Esophagus mucosa (tissue), 1 donor: ENCODE measurements around the gene TERT. TPM values are rescaled to one million over a fixed set of nuclear protein-coding genes. Genes with fewer than 3 reads are reported as not detected.
"Not testable (repeated sequence)": the region's sequence is repeated elsewhere in the genome, so short reads cannot be mapped to it uniquely, and the experiment has no call there.

Experiments
- ATAC-seq: fragments of 200-7000 bp; cut with Tn5 transposase; one replicate; pipeline ENCODE4 v1.9.1; 2020
- total RNA-seq: library from RNA; stranded (reverse); gene quantifications from one replicate; pipeline ENCODE4 v1.2.4, GENCODE V29; 2023
- donor health status: DM: yes; HTN: yes; CAD: no.

The TERT gene
- total RNA-seq, 1 donor from 2014 or later, result not detected

DNA sequence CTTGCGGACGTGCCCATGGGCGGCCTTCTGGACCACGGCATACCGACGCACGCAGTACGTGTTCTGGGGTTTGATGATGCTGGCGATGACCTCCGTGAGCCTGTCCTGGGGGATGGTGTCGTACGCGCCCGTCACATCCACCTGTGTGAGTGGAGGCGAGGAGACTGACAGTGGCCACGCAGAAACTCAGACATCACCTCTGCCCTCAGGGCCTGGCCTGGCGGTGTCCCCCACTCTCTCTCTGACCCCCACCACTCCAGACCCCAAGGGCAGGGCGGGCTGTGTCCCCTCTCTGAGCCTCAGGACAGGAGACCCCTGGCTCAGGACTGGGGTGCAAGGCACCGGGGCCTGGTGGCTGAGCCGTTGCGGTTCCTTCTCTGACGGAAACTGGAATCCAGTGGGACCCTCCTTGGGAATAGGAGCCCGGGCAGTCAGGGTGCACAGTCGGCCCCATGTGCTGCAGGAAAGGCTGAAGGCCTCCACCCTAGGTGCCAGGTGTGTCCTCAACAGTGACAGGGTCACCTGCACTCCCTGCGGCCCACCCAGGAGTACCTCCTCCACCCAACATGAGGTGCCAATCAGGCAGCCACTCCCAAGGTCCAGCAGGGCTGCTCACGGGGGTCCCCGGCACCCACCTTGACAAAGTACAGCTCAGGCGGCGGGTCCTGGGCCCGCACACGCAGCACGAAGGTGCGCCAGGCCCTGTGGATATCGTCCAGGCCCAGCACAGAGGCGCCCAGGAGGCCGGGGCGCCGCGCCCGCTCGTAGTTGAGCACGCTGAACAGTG is 16.0 kb downstream of the TERT start:
- peak; percentile 30 for ATAC-seq

DNA sequence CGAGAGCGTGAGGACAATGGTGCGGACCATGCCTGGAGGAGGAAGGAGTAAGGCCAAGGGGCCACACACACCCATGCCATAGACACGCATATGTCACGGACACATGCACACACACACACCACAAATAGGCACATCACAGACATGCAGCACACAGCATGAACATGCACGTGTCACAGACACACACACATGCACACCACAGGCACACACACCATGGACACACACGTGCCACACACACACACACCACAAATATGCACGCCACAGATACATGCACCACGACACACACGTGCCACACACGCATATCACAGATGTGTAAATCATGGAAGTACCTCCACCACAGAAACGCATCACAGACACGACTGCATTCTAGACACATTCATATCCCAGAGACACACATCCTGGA is 16.7 kb downstream of the TERT start:
- ATAC-seq, result no peak

DNA sequence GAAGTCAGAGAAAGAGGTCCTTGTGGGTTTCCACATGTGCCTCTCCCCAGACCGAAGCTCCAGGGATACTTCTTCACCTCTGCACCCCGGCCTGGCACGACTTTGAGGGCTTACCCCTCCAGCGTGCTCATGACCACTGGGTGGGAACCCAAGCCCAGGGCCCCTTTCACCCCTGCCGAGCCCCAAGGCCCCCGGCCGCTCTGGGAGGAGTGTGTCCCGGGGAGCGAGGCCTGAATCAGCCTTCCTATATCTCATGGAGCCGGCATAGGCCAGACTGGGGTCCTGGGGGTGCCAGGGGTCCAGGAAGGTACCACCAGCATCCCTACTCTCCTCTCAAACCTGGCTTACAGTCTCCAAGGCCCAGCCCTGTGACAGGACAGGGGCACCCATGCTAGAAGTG is 17.1 kb downstream of the TERT start:
- no peak for ATAC-seq

DNA sequence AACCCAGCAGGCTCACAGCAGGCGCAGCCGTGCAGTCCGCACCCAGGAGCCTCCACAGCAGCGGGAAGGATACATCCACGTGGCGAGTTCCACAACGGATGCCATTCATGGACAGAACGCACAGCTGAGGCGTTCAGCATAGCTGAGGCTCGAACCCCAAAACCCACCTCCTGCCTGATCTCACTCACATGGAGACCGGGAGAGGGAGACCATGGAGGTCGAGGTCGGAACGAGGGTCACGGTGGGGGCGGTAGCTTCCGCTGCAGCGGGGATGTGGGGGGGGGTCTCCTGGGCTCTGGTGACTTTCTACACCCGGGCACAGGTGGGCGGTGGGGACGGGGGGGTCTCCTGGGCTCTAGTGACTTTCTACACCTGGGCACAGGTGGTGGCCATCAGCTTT is 17.5 kb downstream of the TERT start:
- no peak for ATAC-seq

DNA sequence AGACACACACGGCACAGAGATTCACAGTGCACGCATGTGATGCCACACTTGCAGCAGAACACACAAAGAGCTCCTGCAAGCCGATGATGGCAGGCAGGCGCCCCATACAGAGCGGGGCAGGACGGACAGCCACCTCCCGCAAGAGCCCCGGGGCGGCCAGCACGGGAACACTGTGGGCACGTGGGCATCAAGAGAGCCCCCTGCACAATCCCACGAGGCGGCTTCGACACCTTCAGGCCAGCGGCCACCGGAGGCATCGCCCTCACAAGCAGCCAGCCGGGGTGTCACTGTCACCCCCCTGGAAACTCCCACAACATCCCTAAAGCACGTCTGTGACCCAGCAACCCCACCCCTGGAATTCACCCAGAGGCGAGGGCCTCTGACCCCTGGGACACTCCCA is 17.9 kb downstream of the TERT start:
- no peak for ATAC-seq

DNA sequence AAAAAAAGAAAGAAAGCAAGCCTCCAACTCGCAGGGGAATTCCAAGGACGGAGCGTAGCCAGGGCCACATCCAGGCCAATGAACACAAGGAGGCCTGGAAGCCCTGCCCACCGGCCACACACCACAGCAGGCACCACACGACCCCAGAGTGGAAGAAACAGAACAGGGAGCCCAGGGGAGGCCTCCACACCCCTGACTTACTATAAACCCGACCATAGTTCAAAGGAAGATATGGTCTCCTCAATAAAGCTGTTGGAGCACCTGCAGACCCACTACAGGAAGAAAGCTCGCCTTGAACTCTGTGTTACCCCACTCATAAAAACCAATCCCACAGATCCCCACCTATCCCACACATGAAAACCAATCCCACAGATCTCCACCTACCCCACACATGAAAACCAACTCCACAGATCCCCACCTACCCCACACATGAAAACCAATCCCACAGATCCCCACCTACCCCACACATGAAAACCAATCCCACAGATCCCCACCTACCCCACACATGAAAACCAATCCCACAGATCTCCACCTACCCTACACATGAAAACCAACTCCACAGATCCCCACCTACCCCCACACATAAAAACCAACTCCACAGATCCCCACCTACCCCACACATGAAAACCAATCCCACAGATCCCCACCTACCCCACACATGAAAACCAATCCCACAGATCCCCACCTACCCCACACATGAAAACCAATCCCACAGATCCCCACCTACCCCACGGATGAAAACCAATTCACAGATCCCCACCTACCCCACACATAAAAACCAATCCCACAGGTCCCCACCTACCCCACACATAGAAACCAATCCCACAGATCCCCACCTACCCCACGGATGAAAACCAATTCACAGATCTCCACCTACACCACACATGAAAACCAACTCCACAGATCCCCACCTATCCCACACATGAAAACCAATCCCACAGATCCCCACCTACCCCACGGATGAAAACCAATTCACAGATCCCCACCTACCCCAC is 19.2 kb downstream of the TERT start:
- ATAC-seq, result not testable (repeated sequence)

DNA sequence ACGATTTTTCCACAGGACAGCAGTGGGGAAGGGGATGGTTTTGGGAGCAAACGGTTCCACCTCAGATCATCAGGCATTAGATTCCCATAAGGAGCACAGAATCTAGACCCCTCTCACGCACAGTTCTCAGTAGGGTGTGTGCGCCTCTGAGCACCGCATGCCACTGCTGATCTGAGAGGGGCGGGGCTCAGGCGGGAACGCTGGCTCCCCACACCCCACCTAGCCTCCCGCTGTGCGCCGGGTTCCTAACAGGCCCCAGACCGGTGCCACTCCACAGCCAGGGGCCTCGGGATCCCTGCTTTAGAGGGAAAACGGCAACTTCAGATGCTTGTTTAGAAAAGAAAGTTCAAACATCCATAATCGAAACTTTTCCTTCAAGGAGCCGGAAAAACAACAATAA is 20.4 kb downstream of the TERT start:
- ATAC-seq, result no peak

DNA sequence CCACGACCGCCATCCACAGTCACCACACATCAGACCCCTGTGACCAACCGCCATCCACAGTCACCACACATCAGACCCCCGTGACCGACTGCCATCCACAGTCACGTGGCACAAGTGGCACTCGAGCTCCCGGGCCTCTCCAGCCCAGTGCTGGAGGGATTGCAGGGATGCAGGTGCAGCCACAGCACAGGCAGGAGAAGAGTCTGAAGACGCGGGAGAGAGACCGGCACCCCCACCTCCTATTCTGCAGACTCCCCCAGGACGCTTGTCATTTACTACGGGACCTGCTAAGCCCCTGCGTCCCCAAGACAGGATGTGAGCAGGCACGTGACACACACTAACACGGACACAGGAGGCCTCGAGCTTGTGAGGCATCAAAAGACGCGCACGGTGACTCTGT is 21.1 kb downstream of the TERT start:
- no peak for ATAC-seq

DNA sequence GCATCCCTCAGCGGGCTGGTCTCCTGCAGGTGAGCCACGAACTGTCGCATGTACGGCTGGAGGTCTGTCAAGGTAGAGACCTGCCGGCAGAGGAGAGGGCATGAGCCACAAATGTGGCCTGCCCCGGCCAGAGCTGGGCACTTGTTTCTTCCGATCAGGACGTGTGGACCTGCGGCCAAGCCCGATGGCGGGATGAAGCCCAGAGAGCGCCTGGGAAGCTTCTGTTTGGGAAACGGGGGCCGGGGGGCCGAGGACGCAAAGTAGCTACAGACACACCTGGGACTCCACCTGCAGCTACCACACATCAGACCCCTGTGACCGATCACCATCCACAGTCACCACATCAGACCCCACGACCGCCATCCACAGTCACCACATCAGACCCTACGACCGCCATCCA is 22.7 kb downstream of the TERT start:
- ATAC-seq, result no peak

DNA sequence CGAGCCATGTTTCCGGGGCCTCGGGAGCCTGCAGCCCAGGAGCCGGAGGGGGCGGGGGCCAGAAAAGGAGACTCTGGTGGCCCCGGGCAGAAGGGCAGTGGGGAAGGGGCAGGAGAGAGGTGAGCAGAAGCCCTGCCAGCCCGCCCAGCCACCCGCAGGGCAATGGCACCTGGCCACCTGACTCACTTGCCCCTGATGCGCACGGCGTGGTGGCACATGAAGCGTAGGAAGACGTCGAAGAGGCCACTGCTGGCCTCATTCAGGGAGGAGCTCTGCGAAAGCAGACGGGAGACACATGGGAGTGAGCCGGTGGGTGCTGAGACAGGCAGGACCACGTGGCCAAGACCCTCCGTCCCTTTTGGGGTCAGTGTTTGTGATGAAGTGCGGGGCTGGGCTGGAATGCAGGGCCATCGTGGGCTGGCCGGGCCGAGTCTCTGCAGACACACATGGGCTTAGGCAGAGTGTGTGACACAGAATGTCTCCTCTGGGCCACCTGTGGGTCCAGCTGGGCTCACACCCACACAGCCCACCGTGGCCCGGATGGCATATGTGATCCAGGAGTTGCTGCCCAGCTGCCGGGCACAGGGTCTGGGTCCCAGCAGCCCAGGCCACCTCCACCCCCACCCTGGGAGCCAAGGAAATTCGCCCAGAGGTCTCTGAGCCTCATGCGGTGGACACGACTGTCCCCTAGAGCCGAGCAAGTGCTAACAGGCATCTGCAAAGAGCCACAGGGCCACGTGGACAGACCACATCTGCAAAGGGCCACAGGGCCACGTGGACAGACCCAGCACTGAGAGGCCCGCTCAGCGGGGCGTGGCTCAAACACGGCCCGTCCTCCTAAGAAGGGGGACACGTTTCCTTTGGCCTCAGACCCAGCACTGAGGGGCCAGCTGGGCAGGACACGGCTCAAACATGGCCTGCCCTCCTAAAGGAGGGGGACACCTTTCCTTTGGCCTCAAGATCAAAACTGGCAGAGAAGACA is 23.6 kb downstream of the TERT start:
- ATAC-seq, result no peak

DNA sequence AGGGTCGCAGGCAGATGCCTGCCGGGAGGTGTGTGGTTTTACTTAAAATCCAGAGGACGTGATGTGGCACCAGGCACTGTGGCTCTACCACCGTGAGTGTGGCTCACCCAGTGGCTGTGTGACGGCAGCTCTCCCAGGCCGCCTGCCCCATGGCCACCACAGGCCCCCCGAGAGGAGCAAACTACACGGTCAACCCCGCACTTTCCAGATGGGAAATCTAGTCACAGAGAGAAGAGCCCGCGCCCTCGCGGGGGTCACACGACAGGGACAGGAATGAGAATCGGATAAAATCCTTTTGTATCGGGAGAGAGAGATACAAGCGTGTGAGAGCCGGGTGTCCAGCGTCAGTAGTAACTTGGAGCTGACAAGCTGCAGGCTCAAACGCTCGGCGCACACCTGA is 24.4 kb downstream of the TERT start:
- no peak for ATAC-seq

DNA sequence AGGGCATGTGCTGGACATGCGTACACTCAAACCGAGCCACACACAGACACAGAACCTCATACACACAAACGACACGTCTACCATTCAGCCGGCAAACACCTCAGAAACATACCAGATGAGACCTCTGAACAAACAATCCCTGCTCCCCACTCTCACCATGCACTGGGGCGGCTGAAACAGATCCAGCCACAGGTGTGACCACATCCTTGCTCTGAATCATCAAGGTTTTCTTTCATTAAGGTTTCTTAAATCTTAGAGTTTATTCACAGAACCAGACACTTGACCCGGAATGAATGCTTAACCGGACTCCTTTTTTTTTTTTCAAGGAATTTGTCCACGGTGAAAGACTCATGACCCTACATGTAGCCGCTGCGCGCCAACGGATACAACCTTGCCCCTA is 26.2 kb downstream of the TERT start:
- no peak for ATAC-seq

DNA sequence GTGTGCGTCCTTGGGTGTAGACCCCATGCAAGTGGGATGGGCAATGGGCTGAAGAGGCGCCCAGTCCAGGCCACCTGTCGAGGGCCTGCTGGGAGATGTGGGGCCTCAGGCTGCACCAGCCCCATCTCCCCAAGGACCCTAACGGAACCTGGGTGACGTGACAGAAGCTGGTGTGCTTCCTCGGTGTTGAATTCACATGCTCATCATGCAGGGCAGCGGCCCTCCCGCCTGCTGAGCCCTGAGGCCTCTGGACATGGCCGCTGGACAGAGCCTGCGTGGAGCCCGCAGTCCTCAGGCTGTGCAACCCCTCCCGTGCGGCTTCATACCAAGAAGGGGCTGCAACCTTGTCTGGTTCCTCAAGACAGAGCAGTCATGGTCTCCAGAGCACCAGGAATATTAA is 26.8 kb downstream of the TERT start:
- ATAC-seq, result no peak

DNA sequence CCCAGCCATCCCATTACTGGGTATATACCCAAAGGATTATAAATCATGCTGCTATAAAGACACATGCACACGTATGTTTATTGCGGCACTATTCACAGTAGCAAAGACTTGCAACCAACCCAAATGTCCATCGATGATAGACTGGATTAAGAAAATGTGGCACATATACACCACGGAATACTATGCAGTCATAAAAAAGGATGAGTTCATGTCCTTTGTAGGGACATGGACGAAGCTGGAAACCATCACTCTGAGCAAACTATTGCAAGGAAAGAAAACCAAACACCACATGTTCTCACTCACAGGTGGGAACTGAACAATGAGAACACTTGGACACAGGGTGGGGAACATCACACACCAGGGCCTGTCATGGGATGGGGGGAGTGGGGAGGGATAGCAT is 27.4 kb downstream of the TERT start:
- not testable (repeated sequence) for ATAC-seq

DNA sequence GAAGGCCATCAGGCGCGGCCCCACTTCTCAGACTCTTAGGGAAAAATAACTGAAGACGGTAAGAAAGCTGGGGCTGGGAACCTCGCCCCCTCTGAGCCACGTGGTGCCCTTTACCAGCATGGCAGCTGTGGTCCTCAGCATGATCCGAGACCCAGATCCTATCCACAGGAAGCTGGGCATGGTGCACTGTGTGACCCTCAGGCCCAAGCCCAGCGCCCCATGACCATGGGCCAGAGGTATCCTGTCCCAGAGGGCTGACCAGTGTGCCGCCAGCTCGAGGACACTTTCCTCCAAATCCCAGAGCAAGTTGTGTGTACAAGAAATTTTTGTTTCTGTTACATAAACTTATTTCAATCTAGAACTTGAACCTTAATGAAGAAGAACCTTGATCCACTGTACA is 28.1 kb downstream of the TERT start:
- no peak for ATAC-seq

DNA sequence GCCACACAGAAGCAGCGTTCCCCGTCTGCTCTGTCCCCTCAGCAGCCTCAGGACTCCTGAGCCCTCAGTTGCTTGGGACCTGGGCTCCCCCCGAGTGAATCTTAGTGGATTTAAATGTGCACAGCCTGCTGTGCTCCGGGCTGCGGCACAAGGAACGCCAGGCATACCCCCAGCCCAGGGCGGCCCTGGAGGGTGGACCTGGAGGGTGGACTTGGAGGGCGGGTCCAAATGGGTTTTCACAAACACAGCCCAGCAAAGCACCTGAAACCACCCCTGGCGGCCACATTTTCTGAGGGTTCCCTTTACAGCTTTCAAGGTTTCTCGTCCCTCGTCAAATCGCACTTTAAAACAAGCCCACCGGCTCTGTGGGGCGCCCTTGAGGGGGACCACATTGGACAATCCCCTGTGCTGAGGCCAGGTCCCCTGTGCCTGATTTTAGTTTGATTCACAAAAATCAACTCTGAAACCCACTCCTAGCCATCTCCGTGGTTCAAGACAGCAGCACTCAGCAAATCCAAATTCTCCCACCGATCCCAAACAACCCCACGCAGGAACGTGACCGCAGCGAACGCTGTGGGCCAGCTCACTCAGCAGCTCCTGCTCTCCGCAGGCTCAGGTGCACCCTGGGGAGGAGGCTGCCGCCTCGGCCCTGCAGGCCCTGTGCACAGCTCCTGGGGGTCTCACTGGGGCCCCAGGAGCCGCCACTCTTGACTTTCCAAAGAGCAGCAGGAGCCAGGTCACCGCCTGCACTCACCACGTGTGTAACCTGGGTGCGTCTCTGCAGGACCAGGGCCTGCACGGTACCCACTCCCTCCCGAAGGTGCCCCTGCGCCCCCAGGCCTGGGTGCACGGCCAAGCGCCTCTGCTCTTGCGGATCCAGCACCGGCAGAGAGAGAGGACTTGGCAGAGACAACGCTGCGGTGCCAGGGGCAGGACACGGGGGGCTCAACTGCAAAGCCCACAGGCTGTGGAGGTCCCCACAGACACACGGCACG is 29.1 kb downstream of the TERT start:
- no peak for ATAC-seq

DNA sequence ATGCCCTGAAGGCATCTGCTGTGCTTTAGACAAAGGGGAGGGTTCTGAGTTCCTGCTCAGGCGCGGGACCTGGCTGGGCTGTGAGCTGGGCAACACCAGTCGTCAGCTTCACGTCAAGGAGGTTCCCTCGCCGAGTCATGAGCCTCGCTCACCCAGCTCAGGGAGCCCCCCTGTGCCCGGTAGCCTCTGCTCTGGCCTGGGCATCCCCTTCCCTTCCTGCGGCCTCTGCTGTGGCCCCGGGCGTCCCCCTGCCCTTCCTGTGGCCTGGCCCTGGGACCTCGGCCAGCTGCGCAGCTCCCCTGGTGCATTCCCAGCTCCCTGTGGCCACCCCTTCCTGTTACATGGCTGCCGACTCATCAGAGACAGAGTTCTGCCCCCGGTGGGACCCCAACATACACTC is 29.8 kb downstream of the TERT start:
- ATAC-seq, result no peak

DNA sequence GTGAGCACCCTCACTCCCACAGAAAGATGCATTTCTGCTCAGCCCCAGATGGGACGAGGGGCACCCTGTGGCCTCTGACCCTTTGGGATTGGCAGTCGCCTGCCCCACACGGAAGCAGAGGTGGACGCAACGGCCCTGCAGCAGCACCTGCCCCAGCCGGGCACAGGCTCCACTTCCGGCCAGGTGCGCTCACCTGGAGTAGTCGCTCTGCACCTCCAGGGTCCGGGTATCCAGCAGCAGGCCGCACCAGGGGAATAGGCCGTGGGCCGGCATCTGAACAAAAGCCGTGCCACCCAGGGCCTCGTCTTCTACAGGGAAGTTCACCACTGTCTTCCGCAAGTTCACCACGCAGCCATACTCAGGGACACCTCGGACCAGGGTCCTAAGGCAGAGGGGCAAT is 30.7 kb downstream of the TERT start:
- no peak for ATAC-seq

DNA sequence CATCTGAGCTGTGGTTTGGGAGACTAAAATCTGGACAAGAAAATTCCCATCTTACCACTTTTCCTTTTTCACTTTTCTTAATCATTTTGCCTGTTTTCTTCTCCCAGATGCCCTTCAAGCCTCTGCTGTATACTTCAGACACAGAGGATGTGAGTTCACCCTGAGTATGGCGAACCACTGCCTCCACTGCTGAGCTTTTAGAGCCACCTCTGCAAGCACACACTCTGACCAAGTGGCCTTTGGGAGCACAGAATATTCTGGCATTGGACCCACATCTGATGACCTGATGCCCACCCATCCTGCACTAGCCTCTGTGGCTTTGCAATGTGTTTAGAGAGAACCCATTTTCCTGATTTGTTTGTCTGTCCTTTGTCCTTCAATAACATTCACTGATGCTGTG is 32.5 kb downstream of the TERT start:
- ATAC-seq, result no peak

DNA sequence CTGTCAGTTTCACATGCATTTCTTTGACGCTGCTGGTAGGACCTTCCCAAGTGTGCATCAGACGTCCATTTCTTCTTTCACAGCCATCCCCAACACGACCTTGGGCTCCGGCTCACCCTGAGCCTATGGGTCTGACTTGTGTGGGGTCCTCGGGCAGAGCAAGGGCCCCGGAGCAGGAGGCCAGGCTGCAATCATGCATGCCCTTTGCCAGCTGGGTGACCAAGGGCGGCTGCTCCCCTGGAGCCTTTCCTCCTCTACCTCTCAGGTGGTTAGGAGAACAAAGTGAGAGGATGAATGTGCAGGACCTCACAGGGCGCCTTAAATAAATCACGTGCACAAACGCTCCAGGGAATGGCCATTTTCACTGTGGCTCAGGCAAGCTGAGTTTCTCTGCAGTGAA is 33.2 kb downstream of the TERT start:
- ATAC-seq, result no peak

DNA sequence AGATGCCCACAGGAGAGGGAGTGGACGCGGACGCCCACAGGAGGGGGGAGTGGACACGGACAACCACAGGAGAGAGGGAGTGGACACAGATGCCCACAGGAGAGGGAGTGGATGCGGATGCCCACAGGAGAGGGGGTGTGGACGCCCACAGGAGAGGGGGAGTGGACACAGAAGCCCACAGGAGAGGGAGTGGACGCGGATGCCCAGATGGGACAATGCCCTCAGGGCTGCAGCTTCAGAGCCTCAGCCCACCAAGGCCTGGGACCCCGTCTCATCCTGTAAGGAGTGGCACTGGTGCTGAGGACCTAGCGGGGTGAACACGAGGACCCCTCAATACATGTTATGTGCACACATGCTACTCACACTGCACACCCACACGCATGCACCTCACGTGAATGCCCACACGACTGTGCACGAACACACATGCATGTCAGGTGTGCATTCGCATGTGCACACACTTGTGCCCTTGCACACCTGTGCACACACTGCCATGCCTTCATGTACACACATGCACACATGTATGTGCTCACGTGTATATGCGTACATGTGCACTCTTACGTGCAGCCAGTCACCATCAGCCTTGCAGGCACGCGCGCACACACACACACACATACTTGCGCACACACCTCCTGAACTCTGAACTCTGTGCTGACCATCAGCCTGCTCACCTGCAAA is 34.9 kb downstream of the TERT start:
- no peak for ATAC-seq
